Left ventricle myocardium inferior (tissue), 1 donor: ENCODE results near the gene BNC2. TPM values are rescaled to one million over a fixed set of nuclear protein-coding genes. Genes with fewer than 3 reads are reported as not detected.

Source experiments
- DNase-seq: peaks from one replicate; pipeline ENCODE4 v3.0.0-alpha.2; 2020
- H3K27ac ChIP-seq: fragments of 200-600 bp; replicated peaks from 2 replicates; pipeline ENCODE4 v1.8.0; 2021
- H3K27me3 ChIP-seq: fragments of 200-600 bp; 2 replicates; pipeline ENCODE4 v1.8.0; 2021; ENCODE audit warnings: low read depth
- H3K36me3 ChIP-seq: fragments of 200-600 bp; 2 replicates; pipeline ENCODE4 v1.8.0; 2021
- H3K4me1 ChIP-seq: fragments of 200-600 bp; 2 replicates; pipeline ENCODE4 v1.8.0; 2021
- H3K4me3 ChIP-seq: fragments of 200-600 bp; 2 replicates; pipeline ENCODE4 v1.8.0; 2021; ENCODE audit warnings: mild to moderate bottlenecking, moderate library complexity
- H3K9me3 ChIP-seq: fragments of 200-600 bp; replicated peaks from 2 replicates; pipeline ENCODE4 v1.8.0; 2021
- intact Hi-C: fragments of 100-400 bp; cut with micrococcal nuclease; formaldehyde crosslinking; loops from one replicate; pipeline ENCODE4 v1.11.0; 2022
- total RNA-seq: library from RNA; stranded (reverse); fragmentation: NEBNext Ultra II Directional; extraction: Animal tissue kit (Norgen Biotek cat#: 25700); gene quantifications from one replicate; pipeline ENCODE4 v1.2.1, GENCODE V29; 2021
- TF ChIP-seq, protein P1 (sequence below): fragments of 200-600 bp; IDR thresholded peaks from 2 replicates; pipeline ENCODE4 v1.8.0; 2021; ENCODE audit warnings: antibody characterized with exemption, mild to moderate bottlenecking, borderline replicate concordance
- donor health status: DM: no; HTN: yes; CAD: no; lungs with severe emphysema.

Gene BNC2
- total RNA-seq, 1 donor from 2014 or later = 3.5 TPM

DNA sequence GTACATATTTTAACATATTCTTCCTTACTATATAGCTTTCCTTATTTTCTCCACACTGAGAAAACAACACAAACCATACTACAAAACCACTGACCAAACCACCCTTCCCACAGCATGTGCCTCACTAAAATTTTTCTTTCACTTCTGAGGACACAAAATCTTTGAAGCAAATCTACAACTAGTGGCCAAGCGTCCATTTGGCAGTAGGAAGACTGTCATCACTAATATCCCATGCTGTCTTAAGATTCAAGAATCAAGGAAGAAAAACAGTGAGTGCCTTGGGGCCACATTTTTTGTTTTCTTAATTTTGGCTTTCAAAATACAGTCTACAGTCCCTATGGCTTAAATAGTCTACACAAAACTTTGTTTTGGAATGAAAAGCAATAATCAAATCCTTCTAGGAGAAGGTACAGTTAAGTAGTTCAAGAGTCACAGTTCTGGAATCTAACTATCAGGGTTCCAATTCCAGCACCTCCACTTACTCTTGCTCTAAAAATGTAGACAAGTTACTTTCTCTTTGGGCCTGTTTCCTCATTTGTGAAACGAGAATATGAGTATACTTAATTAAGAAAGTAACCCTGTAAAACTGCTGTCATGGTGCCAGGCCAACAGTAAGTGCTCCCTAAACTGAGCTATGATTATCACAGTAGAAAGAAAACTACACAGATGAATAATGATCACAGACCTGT, 227.9 kb downstream of the BNC2 start:
- DNase-seq = no peak
- H3K36me3 ChIP-seq = no peaks in the 10 kb centered on the region
- intact Hi-C loops = no loop called here

GRCh38 chr9:16640649-16641048, 229.8 kb downstream of the BNC2 start:
- intact Hi-C loops = no loop called here
- no peak for DNase-seq

More for the DNA sequence above, 227.9 kb downstream of the BNC2 start:
- Histone ChIP-seq H3K4me3 (no peak overlapping the region), H3K4me1 (no peaks in the 10 kb centered on the region), H3K9me3 (peaks cover 9% of the 10 kb centered on the region), H3K27ac (no peak overlapping the region), H3K27me3 (no peaks in the 10 kb centered on the region)
- TF ChIP-seq, protein P1, sequence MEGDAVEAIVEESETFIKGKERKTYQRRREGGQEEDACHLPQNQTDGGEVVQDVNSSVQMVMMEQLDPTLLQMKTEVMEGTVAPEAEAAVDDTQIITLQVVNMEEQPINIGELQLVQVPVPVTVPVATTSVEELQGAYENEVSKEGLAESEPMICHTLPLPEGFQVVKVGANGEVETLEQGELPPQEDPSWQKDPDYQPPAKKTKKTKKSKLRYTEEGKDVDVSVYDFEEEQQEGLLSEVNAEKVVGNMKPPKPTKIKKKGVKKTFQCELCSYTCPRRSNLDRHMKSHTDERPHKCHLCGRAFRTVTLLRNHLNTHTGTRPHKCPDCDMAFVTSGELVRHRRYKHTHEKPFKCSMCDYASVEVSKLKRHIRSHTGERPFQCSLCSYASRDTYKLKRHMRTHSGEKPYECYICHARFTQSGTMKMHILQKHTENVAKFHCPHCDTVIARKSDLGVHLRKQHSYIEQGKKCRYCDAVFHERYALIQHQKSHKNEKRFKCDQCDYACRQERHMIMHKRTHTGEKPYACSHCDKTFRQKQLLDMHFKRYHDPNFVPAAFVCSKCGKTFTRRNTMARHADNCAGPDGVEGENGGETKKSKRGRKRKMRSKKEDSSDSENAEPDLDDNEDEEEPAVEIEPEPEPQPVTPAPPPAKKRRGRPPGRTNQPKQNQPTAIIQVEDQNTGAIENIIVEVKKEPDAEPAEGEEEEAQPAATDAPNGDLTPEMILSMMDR = no peak

GRCh38 chr9:16639644-16640043, 230.8 kb downstream of the BNC2 start:
- Histone ChIP-seq H3K4me3 (no peak overlapping the region), H3K27ac (no peak overlapping the region), H3K36me3 (no peaks in the 10 kb centered on the region), H3K27me3 (no peaks in the 10 kb centered on the region), H3K9me3 (peaks cover 9% of the 10 kb centered on the region), H3K4me1 (no peaks in the 10 kb centered on the region)
- intact Hi-C loops = no loop called here
- DNase-seq = no peak
- TF ChIP-seq, protein P1 = no peak

More at GRCh38 chr9:16640649-16641048, 229.8 kb downstream of the BNC2 start:
- Histone ChIP-seq H3K27me3 (no peaks in the 10 kb centered on the region), H3K4me1 (no peaks in the 10 kb centered on the region), H3K36me3 (no peaks in the 10 kb centered on the region), H3K9me3 (peaks cover 9% of the 10 kb centered on the region), H3K4me3 (no peak overlapping the region), H3K27ac (no peak overlapping the region)
- TF ChIP-seq, protein P1 = no peak

DNA sequence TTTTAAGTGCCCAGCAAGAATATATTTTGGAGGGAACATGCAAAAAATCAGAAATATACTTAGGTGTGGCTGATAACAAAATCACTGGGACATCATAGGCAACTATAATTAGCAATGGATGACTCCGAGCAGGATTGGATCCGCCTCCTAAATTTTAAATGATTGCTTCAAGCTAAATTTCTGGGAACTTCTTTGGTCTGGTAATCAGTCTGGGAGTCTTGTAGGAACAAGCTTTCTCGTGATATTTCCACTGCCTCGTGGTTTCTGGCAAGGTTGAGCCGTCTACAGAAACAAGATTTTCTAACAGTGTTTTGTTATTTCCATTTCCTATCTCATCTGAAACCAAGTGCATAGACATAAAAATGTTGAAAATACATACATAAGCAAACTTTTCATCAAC, 232.6 kb downstream of the BNC2 start:
- Histone ChIP-seq H3K27me3 (no peaks in the 10 kb centered on the region), H3K4me1 (no peaks in the 10 kb centered on the region), H3K9me3 (peaks cover 9% of the 10 kb centered on the region), H3K36me3 (no peaks in the 10 kb centered on the region), H3K27ac (no peak overlapping the region), H3K4me3 (no peak overlapping the region)
- TF ChIP-seq, protein P1 = no peak
- DNase-seq = no peak
- intact Hi-C loops = no loop called here

DNA sequence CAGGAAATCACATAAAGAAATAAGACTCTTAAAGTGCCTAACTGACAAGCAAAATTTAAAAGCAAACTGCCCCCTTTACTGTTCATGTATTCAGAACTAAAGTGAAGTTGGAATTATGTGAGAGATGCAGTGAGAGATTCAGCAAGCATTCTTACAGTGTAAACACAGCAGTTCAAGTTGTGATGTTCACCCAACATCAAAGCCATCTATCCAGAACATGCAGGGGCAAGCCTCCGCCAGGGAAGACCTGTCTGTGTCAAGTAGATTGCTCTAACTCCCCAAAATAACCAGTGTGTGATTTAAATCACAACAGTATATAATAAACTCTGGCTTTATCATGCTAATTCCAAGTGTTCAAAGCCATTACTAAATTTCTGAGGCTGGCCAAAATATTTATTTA, 233.3 kb downstream of the BNC2 start:
- H3K36me3 ChIP-seq = no peaks in the 10 kb centered on the region
- TF ChIP-seq, protein P1 = no peak
- H3K27ac ChIP-seq = no peak overlapping the region
- no peaks in the 10 kb centered on the region for H3K27me3 ChIP-seq
- intact Hi-C loops = no loop called here
- no peak for DNase-seq
- H3K9me3 ChIP-seq = peaks cover 9% of the 10 kb centered on the region
- H3K4me1 ChIP-seq = no peaks in the 10 kb centered on the region
- H3K4me3 ChIP-seq = no peak overlapping the region
